Adrenal gland (tissue), 12 donors: ENCODE measurements around the gene DLGAP1. TPM values are rescaled to one million over a fixed set of nuclear protein-coding genes. Genes with fewer than 3 reads are reported as not detected.

ENCODE experiments used
- DNase-seq, 7 donors: peaks; one replicate each; pipeline ENCODE4 v3.0.0-alpha.2; 2019 to 2020
- H3K27ac ChIP-seq, 5 donors: fragments of 200-600 bp; sonication (generic) in 4 of 5; 1 replicate in 3 of 5; 2 replicates in 2 of 5; pipeline versions ENCODE4 v1.5.1 to v1.8.0; 2016 to 2020; ENCODE audit warnings: mild to moderate bottlenecking in 1 of 5
- H3K27me3 ChIP-seq: fragments of 200-600 bp; 2 replicates; pipeline ENCODE4 v1.8.0; 2021
- H3K36me3 ChIP-seq, 2 donors: fragments of 200-600 bp; replicated peaks in 1 of 2; 1 replicate in 1 of 2; 2 replicates in 1 of 2; pipeline versions ENCODE4 v1.5.1 to v1.8.0; 2018 to 2022
- H3K4me1 ChIP-seq, 2 donors: fragments of 200-600 bp; replicated peaks in 1 of 2; 1 replicate in 1 of 2; 2 replicates in 1 of 2; pipeline versions ENCODE4 v1.5.1 to v1.8.0; 2018 to 2021
- H3K4me3 ChIP-seq, 4 donors: fragments of 200-600 bp; sonication (generic) in 3 of 4; one replicate each; pipeline ENCODE4 v1.5.1; 2016 to 2018
- H3K9me3 ChIP-seq, 3 donors: fragments of 200-600 bp; sonication (generic) in 1 of 3; replicated peaks in 1 of 3; 1 replicate in 2 of 3; 2 replicates in 1 of 3; pipeline versions ENCODE4 v1.5.1 to v1.8.0; 2016 to 2021
- POLR2A ChIP-seq, 2 donors: fragments of 450-650 bp; IDR thresholded peaks; one replicate each; pipeline ENCODE4 v1.6.1; 2017; ENCODE audit warnings: antibody characterized with exemption in 2 of 2, mild to moderate bottlenecking in 2 of 2, moderate library complexity in 1 of 2
- WGBS, 4 donors: extraction: QIAGEN DNeasy Blood & Tissue Kit in 2 of 4; methylation state at CpG; one replicate each; pipeline versions ENCODE4 v1.1.5 to v1.1.7; 2013 to 2017; 5-methylcytosine and 5-hydroxymethylcytosine counted together
- intact Hi-C, 2 donors: fragments of 100-400 bp; cut with DNase I; formaldehyde crosslinking; loops; one replicate each; pipeline versions ENCODE4 v1.14.1 to v1.15.0; 2022 to 2023
- polyA plus RNA-seq, 3 donors: library from polyadenylated mRNA; stranded (reverse); fragments of 200-250 nt in 2 of 3; fragments of 350-450 nt in 1 of 3; fragmentation: Illumina TruSeq in 1 of 3; extraction: RNeasy Lipid Tissue Mini Kit (QIAGEN cat#74804) in 1 of 3; gene quantifications; one replicate each; pipeline ENCODE4 v1.2.3, GENCODE V29; 2013 to 2014
- total RNA-seq, 9 donors: library from RNA; depleted of rRNA in 4 of 9; stranded (reverse); fragments of >200 nt in 4 of 9; fragments of 120-200 nt in 1 of 9; fragmentation: NEBNext Ultra II Directional in 1 of 9; extraction: Animal tissue kit (Norgen Biotek cat#: 25700) in 1 of 9; gene quantifications; one replicate each; pipeline versions ENCODE4 v1.1.0 to v1.2.4, GENCODE V29; 2013 to 2023
- TF ChIP-seq, protein P1 (sequence below), 6 experiments: fragments of 450-650 bp in 4 of 6; fragments of 200-600 bp in 2 of 6; sonication (generic) in 1 of 6; IDR thresholded peaks; 1 replicate in 5 of 6; 2 replicates in 1 of 6; pipeline versions ENCODE4 v1.5.1 to v1.8.0; 2016 to 2021; ENCODE audit warnings: antibody characterized with exemption in 6 of 6, mild to moderate bottlenecking in 2 of 6, moderate library complexity in 1 of 6
- donor health status: healthy with polysubstance abuse.
- donor health status: Bipolar disorder and iron deficiency.
- donor health status: DM: yes; HTN: yes; CAD: no.
- donor health status: DM: no; HTN: no; CAD: no.
- donor health status: DM: no; HTN: no; CAD: no.
- donor health status: DM: yes; HTN: yes; CAD: no.

DLGAP1 gene
- total and polyA plus RNA-seq, 12 donors: 1.7 to 30.9 (median 12.9) TPM

DNA sequence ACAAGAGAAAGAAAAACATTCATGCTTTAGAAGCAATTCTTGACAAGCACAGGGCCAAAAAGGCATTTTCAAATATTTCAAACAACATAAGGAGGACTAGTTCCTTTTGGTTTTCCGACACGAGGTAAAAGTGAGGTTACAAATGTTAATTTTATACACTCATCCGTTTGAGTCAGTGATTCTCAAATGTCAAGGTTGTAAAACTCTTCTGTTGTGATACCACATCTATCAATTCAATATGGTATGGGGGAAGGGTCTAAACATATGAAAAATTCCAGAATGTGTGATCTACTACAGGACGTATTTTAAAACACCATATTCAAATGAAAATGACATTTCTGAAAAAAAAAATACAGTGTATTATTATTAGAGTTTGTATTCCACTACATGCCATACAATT lies 952.5 kb downstream of the DLGAP1 start:
- no peak overlapping the region for H3K4me3 ChIP-seq
- TF ChIP-seq POLR2A (IDR thresholded peaks at IDR 0.05): no peak
- TF ChIP-seq, protein P1, sequence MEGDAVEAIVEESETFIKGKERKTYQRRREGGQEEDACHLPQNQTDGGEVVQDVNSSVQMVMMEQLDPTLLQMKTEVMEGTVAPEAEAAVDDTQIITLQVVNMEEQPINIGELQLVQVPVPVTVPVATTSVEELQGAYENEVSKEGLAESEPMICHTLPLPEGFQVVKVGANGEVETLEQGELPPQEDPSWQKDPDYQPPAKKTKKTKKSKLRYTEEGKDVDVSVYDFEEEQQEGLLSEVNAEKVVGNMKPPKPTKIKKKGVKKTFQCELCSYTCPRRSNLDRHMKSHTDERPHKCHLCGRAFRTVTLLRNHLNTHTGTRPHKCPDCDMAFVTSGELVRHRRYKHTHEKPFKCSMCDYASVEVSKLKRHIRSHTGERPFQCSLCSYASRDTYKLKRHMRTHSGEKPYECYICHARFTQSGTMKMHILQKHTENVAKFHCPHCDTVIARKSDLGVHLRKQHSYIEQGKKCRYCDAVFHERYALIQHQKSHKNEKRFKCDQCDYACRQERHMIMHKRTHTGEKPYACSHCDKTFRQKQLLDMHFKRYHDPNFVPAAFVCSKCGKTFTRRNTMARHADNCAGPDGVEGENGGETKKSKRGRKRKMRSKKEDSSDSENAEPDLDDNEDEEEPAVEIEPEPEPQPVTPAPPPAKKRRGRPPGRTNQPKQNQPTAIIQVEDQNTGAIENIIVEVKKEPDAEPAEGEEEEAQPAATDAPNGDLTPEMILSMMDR (IDR thresholded peaks at IDR 0.05): no peak
- no peaks in the 10 kb centered on the region for H3K9me3 ChIP-seq
- peak overlapping the region in 3 of 5 donors; percentile 11 to 24 (median 14) for H3K27ac ChIP-seq
- peaks cover 14 to 27% of the 10 kb centered on the region in 2 donors for H3K4me1 ChIP-seq
- no peak for DNase-seq
- no peaks in the 10 kb centered on the region for H3K36me3 ChIP-seq
- intact Hi-C loops: loop anchor here in 1 of 2 donors (5.0 kb wide), 1 partner anchor 80 kb away; no protein-coding TSS in a partner anchor
- no peaks in the 10 kb centered on the region for H3K27me3 ChIP-seq
- 34 to 50% (median 39%) methylated on average over 4 of the region's 4 CpGs for WGBS, 4 donors

DNA sequence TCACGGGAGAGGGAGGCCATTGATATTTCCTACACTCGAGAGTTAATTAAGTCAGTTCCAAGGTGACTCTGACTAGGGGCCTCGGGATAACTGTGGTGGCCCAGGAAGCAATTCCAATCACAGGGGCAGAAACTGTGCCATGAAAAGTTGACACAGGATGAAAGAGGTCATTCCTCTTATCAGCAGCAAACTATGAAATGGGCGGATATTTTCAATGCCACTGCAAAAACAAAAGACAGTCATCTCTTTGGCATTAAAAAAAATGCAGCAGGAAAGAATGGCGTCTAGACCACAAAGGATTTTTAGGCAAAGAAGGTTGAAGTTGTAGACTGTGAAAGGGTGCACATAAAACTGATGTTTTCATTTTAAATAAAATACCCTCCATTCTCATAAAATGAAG lies 955.1 kb downstream of the DLGAP1 start:
- TF ChIP-seq, protein P1 (IDR thresholded peaks at IDR 0.05): no peak
- peak in 1 of 2 donors; percentile 21 for TF ChIP-seq POLR2A (IDR thresholded peaks at IDR 0.05)
- 22 to 40% (median 33%) methylated on average over 5 of the region's 5 CpGs for WGBS, 4 donors
- Histone ChIP-seq H3K9me3 (no peaks in the 10 kb centered on the region), H3K27ac (peak overlapping the region in 3 of 5 donors; percentile 36 to 81 (median 44)), H3K36me3 (no peaks in the 10 kb centered on the region), H3K4me1 (peaks cover 14 to 27% of the 10 kb centered on the region in 2 donors), H3K4me3 (peak overlapping the region in 1 of 4 donors; percentile 49), H3K27me3 (no peaks in the 10 kb centered on the region)
- DNase-seq: peak in 5 of 7 donors; percentile 23 to 36 (median 33)
- intact Hi-C loops: loop anchor here in 1 of 2 donors (5.0 kb wide), 1 partner anchor 82 kb away; no protein-coding TSS in a partner anchor

DNA sequence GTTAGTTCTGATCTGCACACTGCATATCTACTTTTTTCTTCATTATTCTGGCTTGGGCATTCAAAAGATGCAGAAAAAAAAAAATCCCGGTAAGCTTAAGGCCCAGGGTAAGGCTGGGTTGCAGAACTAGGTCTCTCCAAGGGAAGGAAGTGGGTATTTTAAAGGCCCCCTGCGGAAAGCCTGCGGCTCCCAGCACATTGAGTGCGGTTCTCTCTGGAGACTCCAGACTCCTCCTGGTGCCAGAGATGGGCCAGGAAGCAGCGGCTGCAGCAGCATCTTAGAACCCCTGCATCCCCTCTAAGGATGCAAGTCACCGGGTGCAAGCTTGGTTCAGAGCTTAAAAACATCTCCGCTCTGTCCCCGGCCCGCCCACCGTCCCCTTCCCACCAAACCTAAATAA lies 955.6 kb downstream of the DLGAP1 start:
- intact Hi-C loops: no loop called here
- H3K27ac ChIP-seq: peak overlapping the region in 3 of 5 donors; percentile 36 to 81 (median 44)
- WGBS, 4 donors: 32 to 36% (median 34%) methylated on average over 9 to 10 of the region's 10 CpGs

DNA sequence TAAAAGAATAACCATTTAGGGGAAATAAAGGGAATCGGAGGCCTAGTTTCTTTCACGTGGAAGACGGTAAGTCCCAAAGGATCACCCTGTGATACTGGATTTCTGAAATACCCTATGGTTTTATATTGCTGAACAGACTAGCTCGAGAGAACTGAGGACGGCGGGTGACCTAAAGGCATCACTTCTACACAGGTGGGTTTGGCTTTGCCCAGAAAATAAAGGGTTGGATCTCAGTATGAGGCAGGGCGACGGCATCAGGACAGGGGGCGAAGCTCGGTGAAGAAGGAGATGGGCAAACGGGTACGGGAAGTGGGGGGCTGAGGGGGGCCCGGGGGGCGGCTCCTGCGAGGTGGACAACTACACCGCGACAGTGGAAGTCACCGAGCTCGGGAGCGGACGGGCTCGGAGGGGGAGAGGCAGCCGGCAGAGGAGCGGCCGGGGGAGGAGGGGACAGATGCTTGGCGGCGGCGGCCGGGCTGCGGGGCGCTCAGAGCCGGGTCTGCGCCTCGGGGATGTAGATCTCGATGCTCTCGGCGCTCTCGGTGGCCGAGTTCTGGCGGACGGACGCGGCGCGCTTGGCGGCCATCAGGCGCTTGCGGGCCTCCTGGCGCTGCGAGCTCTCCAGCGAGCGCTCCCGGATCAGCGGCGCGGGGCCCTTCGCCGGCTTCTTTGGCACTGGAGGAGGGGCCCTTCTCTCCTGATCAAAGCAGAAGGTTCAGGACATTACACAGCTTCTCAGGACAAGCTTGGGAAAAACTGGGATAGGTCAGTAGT lies 956.2 kb downstream of the DLGAP1 start:
- TF ChIP-seq POLR2A (IDR thresholded peaks at IDR 0.05): peak in 1 of 2 donors; percentile 34
- TF ChIP-seq, protein P1 (IDR thresholded peaks at IDR 0.05): no peak
- H3K9me3 ChIP-seq: no peaks in the 10 kb centered on the region
- intact Hi-C loops: no loop called here
- H3K27ac ChIP-seq: peak overlapping the region in 3 of 5 donors; percentile 36 to 81 (median 44)
- peak overlapping the region in 2 of 4 donors; percentile 41 to 49 for H3K4me3 ChIP-seq
- peaks cover 14 to 27% of the 10 kb centered on the region in 2 donors for H3K4me1 ChIP-seq
- no peaks in the 10 kb centered on the region for H3K36me3 ChIP-seq
- DNase-seq: peak in 6 of 7 donors; percentile 38 to 60 (median 44)
- 20 to 62% (median 32%) methylated on average over 10 to 58 of the region's 58 CpGs for WGBS, 4 donors
- H3K27me3 ChIP-seq: no peaks in the 10 kb centered on the region

More for the DNA sequence above, 955.6 kb downstream of the DLGAP1 start:
- Histone ChIP-seq H3K4me1 (peaks cover 14 to 27% of the 10 kb centered on the region in 2 donors), H3K4me3 (peak overlapping the region in 2 of 4 donors; percentile 41 to 49), H3K27me3 (no peaks in the 10 kb centered on the region), H3K9me3 (no peaks in the 10 kb centered on the region), H3K36me3 (no peaks in the 10 kb centered on the region)
- TF ChIP-seq POLR2A (IDR thresholded peaks at IDR 0.05): no peak
- TF ChIP-seq, protein P1 (IDR thresholded peaks at IDR 0.05): no peak
- peak in 1 of 7 donors; percentile 20 for DNase-seq
